Mucosa of rectum (tissue), 2 donors: ENCODE results near the gene ITIH2.
"Not testable (repeated sequence)": the region's sequence is repeated elsewhere in the genome, so short reads cannot be mapped to it uniquely, and the experiment has no call there.

Source experiments
- H3K27ac ChIP-seq, 2 donors: one replicate each; pipeline ENCODE4 v1.7.0; 2013; ENCODE audit warnings: inconsistent platforms in 2 of 2, low read depth in 2 of 2, low read length in 2 of 2
- H3K27me3 ChIP-seq, 2 donors: one replicate each; pipeline ENCODE4 v1.7.0; 2013; ENCODE audit warnings: low read length in 2 of 2; ENCODE audit not compliant: control insufficient read depth in 2 of 2, insufficient read depth in 2 of 2
- H3K36me3 ChIP-seq, 2 donors: one replicate each; pipeline ENCODE4 v1.7.0; 2013; ENCODE audit warnings: low read length in 2 of 2; ENCODE audit not compliant: control insufficient read depth in 2 of 2, insufficient read depth in 2 of 2
- H3K4me1 ChIP-seq, 2 donors: one replicate each; pipeline ENCODE4 v1.7.0; 2013; ENCODE audit warnings: low read length in 2 of 2, mild to moderate bottlenecking in 1 of 2; ENCODE audit not compliant: control insufficient read depth in 2 of 2, insufficient read depth in 2 of 2
- H3K4me3 ChIP-seq, 2 donors: one replicate each; pipeline ENCODE4 v1.7.0; 2013; ENCODE audit warnings: low read length in 2 of 2
- H3K9ac ChIP-seq, 2 donors: one replicate each; pipeline ENCODE4 v1.7.0; 2013; ENCODE audit warnings: low read length in 2 of 2, low read depth in 1 of 2, mild to moderate bottlenecking in 1 of 2
- H3K9me3 ChIP-seq, 2 donors: one replicate each; pipeline ENCODE4 v1.7.0; 2013; ENCODE audit warnings: low read length in 2 of 2; ENCODE audit not compliant: control insufficient read depth in 2 of 2
- donor health status: healthy.
- donor health status: Normal muscosa, but diverticular disease.

ITIH2 gene

GRCh38 chr10:7707858-7708622 is 4.9 kb downstream of the ITIH2 start:
- Histone ChIP-seq H3K4me3 (no peak overlapping the region), H3K9me3 (peaks cover 0 to 2% of the 10 kb centered on the region in 2 donors), H3K4me1 (no peaks in the 10 kb centered on the region), H3K27me3 (peaks cover 0 to 2% of the 10 kb centered on the region in 2 donors), H3K9ac (no peak overlapping the region), H3K36me3 (no peaks in the 10 kb centered on the region), H3K27ac (no peak overlapping the region)

GRCh38 chr10:7708832-7709231 is 5.7 kb downstream of the ITIH2 start:
- H3K4me3 ChIP-seq, result no peak overlapping the region
- H3K9ac ChIP-seq, result no peak overlapping the region
- no peaks in the 10 kb centered on the region for H3K4me1 ChIP-seq
- peaks cover 0 to 2% of the 10 kb centered on the region in 2 donors for H3K9me3 ChIP-seq
- no peak overlapping the region for H3K27ac ChIP-seq
- H3K27me3 ChIP-seq, result peaks cover 0 to 2% of the 10 kb centered on the region in 2 donors
- H3K36me3 ChIP-seq, result no peaks in the 10 kb centered on the region

- Histone ChIP-seq H3K27ac (no peak overlapping the region), H3K36me3 (no peaks in the 10 kb centered on the region), H3K4me1 (no peaks in the 10 kb centered on the region), H3K27me3 (no peaks in the 10 kb centered on the region), H3K9me3 (peaks cover 0 to 2% of the 10 kb centered on the region in 2 donors), H3K9ac (no peak overlapping the region), H3K4me3 (no peak overlapping the region)
These were observed 7.3 kb downstream of the ITIH2 start for GRCh38 chr10:7710446-7710845.

- H3K27me3 ChIP-seq, H3K9me3 ChIP-seq, H3K36me3 ChIP-seq, H3K4me1 ChIP-seq, H3K4me3 ChIP-seq, H3K9ac ChIP-seq, H3K27ac ChIP-seq: not testable (repeated sequence)
These were observed 8.0 kb downstream of the ITIH2 start for GRCh38 chr10:7711075-7711474.

GRCh38 chr10:7715515-7715914 is 12.4 kb downstream of the ITIH2 start:
- H3K4me3 ChIP-seq, result no peak overlapping the region
- no peaks in the 10 kb centered on the region for H3K27me3 ChIP-seq
- H3K4me1 ChIP-seq, result no peaks in the 10 kb centered on the region
- peaks cover 0 to 2% of the 10 kb centered on the region in 2 donors for H3K9me3 ChIP-seq
- no peaks in the 10 kb centered on the region for H3K36me3 ChIP-seq
- no peak overlapping the region for H3K9ac ChIP-seq
- H3K27ac ChIP-seq, result no peak overlapping the region

GRCh38 chr10:7717767-7718166 is 14.7 kb downstream of the ITIH2 start:
- no peaks in the 10 kb centered on the region for H3K9me3 ChIP-seq
- no peaks in the 10 kb centered on the region for H3K36me3 ChIP-seq
- H3K4me3 ChIP-seq, result no peak overlapping the region
- no peaks in the 10 kb centered on the region for H3K4me1 ChIP-seq
- no peak overlapping the region for H3K27ac ChIP-seq
- no peak overlapping the region for H3K9ac ChIP-seq
- no peaks in the 10 kb centered on the region for H3K27me3 ChIP-seq

- no peak overlapping the region for H3K4me3 ChIP-seq
- H3K27me3 ChIP-seq, result no peaks in the 10 kb centered on the region
- no peaks in the 10 kb centered on the region for H3K36me3 ChIP-seq
- no peak overlapping the region for H3K9ac ChIP-seq
- no peaks in the 10 kb centered on the region for H3K9me3 ChIP-seq
- no peaks in the 10 kb centered on the region for H3K4me1 ChIP-seq
- no peak overlapping the region for H3K27ac ChIP-seq
These were observed 15.6 kb downstream of the ITIH2 start for GRCh38 chr10:7718685-7719084.

- Histone ChIP-seq H3K27ac (no peak overlapping the region), H3K9me3 (no peaks in the 10 kb centered on the region), H3K27me3 (no peaks in the 10 kb centered on the region), H3K36me3 (no peaks in the 10 kb centered on the region), H3K4me1 (no peaks in the 10 kb centered on the region), H3K4me3 (no peak overlapping the region), H3K9ac (no peak overlapping the region)
These were observed 17.4 kb downstream of the ITIH2 start for GRCh38 chr10:7720478-7720877.

- H3K27me3 ChIP-seq, result no peaks in the 10 kb centered on the region
- H3K4me1 ChIP-seq, result no peaks in the 10 kb centered on the region
- H3K9ac ChIP-seq, result no peak overlapping the region
These were observed 19.9 kb downstream of the ITIH2 start for GRCh38 chr10:7722927-7723529.

GRCh38 chr10:7734821-7735220 is 31.7 kb downstream of the ITIH2 start:
- Histone ChIP-seq H3K27me3 (no peaks in the 10 kb centered on the region), H3K9ac (no peak overlapping the region), H3K27ac (no peak overlapping the region), H3K4me1 (no peaks in the 10 kb centered on the region), H3K9me3 (no peaks in the 10 kb centered on the region), H3K4me3 (no peak overlapping the region), H3K36me3 (no peaks in the 10 kb centered on the region)

More at GRCh38 chr10:7722927-7723529, 19.9 kb downstream of the ITIH2 start:
- Histone ChIP-seq H3K36me3 (no peaks in the 10 kb centered on the region), H3K9me3 (no peaks in the 10 kb centered on the region), H3K4me3 (no peak overlapping the region), H3K27ac (no peak overlapping the region)
